NK-92 treated with Interleukin-12 subunit alpha and Interleukin-12 subunit beta, amount 100 ng/mL, for 24 hours (cell line): ENCODE data around the gene DCTPP1.
A peak's percentile ranks its signal among the peaks of the same experiment; 100 is the strongest.
"Not testable (repeated sequence)": the region's sequence is repeated elsewhere in the genome, so short reads cannot be mapped to it uniquely, and the experiment has no call there.

ENCODE experiments used
- DNase-seq: peaks from one replicate; lab custom pipeline; 2025; lab: John Stamatoyannopoulos, UW

DCTPP1 gene

GRCh38 chr16:30429678-30430427 is at the start of gene DCTPP1:
TSS of gene DCTPP1 (minus strand) at chr16:30430030. CDS start at chr16:30429980, 50 bp downstream.
- DNase-seq, result peak; percentile 95

GRCh38 chr16:30478766-30479478 is 49.1 kb upstream of the DCTPP1 start:
- no peak for DNase-seq

GRCh38 chr16:30477773-30478172 is 47.9 kb upstream of the DCTPP1 start:
- not testable (repeated sequence) for DNase-seq

- no peak for DNase-seq
Observed at GRCh38 chr16:30476991-30477390, 47.2 kb upstream of the DCTPP1 start.

- no peak for DNase-seq
Observed at GRCh38 chr16:30474684-30475083, 44.9 kb upstream of the DCTPP1 start.

- DNase-seq, result no peak
Observed at GRCh38 chr16:30474074-30474452, 44.2 kb upstream of the DCTPP1 start.

GRCh38 chr16:30473231-30474073 is 43.6 kb upstream of the DCTPP1 start:
- peak; percentile 58 for DNase-seq

- peak; percentile 89 for DNase-seq
Observed at GRCh38 chr16:30472328-30472942, 42.6 kb upstream of the DCTPP1 start, which contains the start of gene ITGAL. TSS of gene ITGAL (plus strand) at chr16:30472742. CDS start at chr16:30472838, 96 bp downstream.

GRCh38 chr16:30470632-30470995 is 40.8 kb upstream of the DCTPP1 start:
- DNase-seq, result no peak

GRCh38 chr16:30470170-30470512 is 40.3 kb upstream of the DCTPP1 start:
- DNase-seq, result no peak

- DNase-seq, result no peak
Observed at GRCh38 chr16:30464078-30464477, 34.2 kb upstream of the DCTPP1 start.

- not testable (repeated sequence) for DNase-seq
Observed at GRCh38 chr16:30461426-30461825, 31.6 kb upstream of the DCTPP1 start.

GRCh38 chr16:30459456-30459855 is 29.6 kb upstream of the DCTPP1 start:
- no peak for DNase-seq

GRCh38 chr16:30458561-30459394 is 28.9 kb upstream of the DCTPP1 start:
- DNase-seq, result peak; percentile 90

GRCh38 chr16:30457743-30458560 is 28.1 kb upstream of the DCTPP1 start:
- no peak for DNase-seq

GRCh38 chr16:30457256-30457655 is 27.4 kb upstream of the DCTPP1 start:
- no peak for DNase-seq

GRCh38 chr16:30456302-30456701 is 26.5 kb upstream of the DCTPP1 start:
- DNase-seq, result no peak

- DNase-seq, result not testable (repeated sequence)
Observed at GRCh38 chr16:30452709-30453580, 23.1 kb upstream of the DCTPP1 start.

GRCh38 chr16:30449116-30449435 is 19.2 kb upstream of the DCTPP1 start:
- DNase-seq, result no peak
